Endothelial cell (in vitro differentiated cells): ENCODE measurements around the gene KRT2. TPM values are rescaled to one million over a fixed set of nuclear protein-coding genes. Genes with fewer than 3 reads are reported as not detected.
A peak's percentile ranks its signal among the peaks of the same experiment; 100 is the strongest.

Source experiments
- DNase-seq: peaks from one replicate; pipeline ENCODE4 v3.0.0; 2021; ENCODE audit warnings: low spot score
- H3K27ac Mint-ChIP-seq: one replicate; pipeline ENCODE4 v1.8.0; 2021; ENCODE audit warnings: mixed read lengths, inconsistent platforms; ENCODE audit not compliant: unreplicated experiment
- H3K27me3 Mint-ChIP-seq: one replicate; pipeline ENCODE4 v1.8.0; 2021; ENCODE audit warnings: mild to moderate bottlenecking, moderate library complexity, mixed read lengths, inconsistent platforms; ENCODE audit not compliant: unreplicated experiment
- H3K36me3 Mint-ChIP-seq: one replicate; pipeline ENCODE4 v1.8.0; 2021; ENCODE audit warnings: mild to moderate bottlenecking, low read depth, mixed read lengths, inconsistent platforms; ENCODE audit not compliant: unreplicated experiment
- H3K4me1 Mint-ChIP-seq: one replicate; pipeline ENCODE4 v1.8.0; 2021; ENCODE audit warnings: mild to moderate bottlenecking, mixed read lengths, inconsistent platforms; ENCODE audit not compliant: unreplicated experiment
- H3K4me3 Mint-ChIP-seq: one replicate; pipeline ENCODE4 v1.8.0; 2021; ENCODE audit warnings: mild to moderate bottlenecking, mixed read lengths, inconsistent platforms; ENCODE audit not compliant: unreplicated experiment
- H3K9me3 Mint-ChIP-seq: one replicate; pipeline ENCODE4 v1.8.0; 2021; ENCODE audit warnings: mixed read lengths, inconsistent platforms; ENCODE audit not compliant: unreplicated experiment
- total RNA-seq: library from RNA; stranded (reverse); fragmentation: NEBNext Ultra II Directional; extraction: Animal tissue kit (Norgen Biotek cat#: 25700); gene quantifications from one replicate; pipeline ENCODE4 v1.2.1, GENCODE V29; 2021; ENCODE audit not compliant: unreplicated experiment
- TF ChIP-seq, protein P1 (sequence below): fragments of 200-600 bp; sonication (generic); IDR thresholded peaks from one replicate; pipeline ENCODE4 v1.5.0; 2021; ENCODE audit warnings: antibody characterized with exemption; ENCODE audit not compliant: unreplicated experiment

Gene KRT2
- total RNA-seq, 1 donor from 2014 or later, result not detected

DNA sequence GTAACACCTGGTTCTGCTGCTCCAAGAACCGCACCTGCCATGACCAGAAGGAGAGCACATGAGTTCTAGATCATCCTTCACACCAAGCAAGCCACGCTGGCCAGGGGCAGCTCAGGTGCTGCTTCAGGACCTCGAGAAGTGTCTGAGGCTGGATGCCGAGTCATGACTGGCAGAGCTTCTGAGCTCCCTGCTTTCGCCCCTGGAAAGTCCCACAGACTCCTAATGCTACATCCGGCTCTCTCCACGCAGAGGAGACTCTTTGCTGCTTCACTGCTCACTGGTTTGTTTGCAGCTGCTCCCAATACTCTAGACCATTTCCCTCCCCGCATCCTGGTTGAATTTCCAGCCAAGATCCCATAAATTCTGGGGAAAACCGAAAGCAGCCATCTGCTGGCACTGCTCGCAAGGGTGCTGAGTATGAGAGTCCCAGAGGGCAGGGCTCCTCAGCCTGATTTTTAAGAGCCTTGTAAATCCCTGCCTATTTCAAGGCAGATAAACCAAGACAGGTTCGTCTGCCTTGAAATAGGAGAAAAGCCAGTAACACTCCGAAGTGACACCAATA is 1.4 kb downstream of the KRT2 start:
- TF ChIP-seq, protein P1, sequence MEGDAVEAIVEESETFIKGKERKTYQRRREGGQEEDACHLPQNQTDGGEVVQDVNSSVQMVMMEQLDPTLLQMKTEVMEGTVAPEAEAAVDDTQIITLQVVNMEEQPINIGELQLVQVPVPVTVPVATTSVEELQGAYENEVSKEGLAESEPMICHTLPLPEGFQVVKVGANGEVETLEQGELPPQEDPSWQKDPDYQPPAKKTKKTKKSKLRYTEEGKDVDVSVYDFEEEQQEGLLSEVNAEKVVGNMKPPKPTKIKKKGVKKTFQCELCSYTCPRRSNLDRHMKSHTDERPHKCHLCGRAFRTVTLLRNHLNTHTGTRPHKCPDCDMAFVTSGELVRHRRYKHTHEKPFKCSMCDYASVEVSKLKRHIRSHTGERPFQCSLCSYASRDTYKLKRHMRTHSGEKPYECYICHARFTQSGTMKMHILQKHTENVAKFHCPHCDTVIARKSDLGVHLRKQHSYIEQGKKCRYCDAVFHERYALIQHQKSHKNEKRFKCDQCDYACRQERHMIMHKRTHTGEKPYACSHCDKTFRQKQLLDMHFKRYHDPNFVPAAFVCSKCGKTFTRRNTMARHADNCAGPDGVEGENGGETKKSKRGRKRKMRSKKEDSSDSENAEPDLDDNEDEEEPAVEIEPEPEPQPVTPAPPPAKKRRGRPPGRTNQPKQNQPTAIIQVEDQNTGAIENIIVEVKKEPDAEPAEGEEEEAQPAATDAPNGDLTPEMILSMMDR, result no peak
- Mint-ChIP-seq H3K27me3 (peaks cover 2% of the 10 kb centered on the region), H3K4me3 (no peak overlapping the region), H3K9me3 (no peaks in the 10 kb centered on the region), H3K4me1 (peaks cover 17% of the 10 kb centered on the region), H3K27ac (peak overlapping the region; percentile 72), H3K36me3 (no peaks in the 10 kb centered on the region)
- no peak for DNase-seq

DNA sequence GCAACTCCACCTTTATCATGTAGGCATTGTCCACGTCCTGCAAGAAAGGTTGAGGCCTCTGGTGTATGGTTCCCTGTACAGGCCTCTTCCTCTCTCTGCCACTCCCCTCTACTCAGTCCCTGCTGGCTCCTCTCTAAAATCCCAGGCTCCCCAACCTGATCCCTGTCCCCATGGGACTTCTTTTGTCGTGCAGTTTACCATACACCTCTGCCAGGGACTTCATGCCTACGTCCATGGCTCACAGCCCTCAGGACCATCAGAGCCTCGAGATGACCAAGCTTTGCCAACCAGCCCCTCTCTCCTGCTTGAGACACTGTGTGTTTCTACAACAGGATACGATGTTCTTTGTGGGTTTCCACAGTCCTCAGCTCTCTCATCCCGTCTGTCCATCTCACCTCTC is 2.9 kb downstream of the KRT2 start:
- TF ChIP-seq, protein P1, result no peak
- H3K27me3 Mint-ChIP-seq, result no peaks in the 10 kb centered on the region
- H3K4me1 Mint-ChIP-seq, result peaks cover 14% of the 10 kb centered on the region
- H3K9me3 Mint-ChIP-seq, result no peaks in the 10 kb centered on the region
- no peak for DNase-seq
- H3K36me3 Mint-ChIP-seq, result no peaks in the 10 kb centered on the region
- H3K27ac Mint-ChIP-seq, result no peak overlapping the region
- no peak overlapping the region for H3K4me3 Mint-ChIP-seq

DNA sequence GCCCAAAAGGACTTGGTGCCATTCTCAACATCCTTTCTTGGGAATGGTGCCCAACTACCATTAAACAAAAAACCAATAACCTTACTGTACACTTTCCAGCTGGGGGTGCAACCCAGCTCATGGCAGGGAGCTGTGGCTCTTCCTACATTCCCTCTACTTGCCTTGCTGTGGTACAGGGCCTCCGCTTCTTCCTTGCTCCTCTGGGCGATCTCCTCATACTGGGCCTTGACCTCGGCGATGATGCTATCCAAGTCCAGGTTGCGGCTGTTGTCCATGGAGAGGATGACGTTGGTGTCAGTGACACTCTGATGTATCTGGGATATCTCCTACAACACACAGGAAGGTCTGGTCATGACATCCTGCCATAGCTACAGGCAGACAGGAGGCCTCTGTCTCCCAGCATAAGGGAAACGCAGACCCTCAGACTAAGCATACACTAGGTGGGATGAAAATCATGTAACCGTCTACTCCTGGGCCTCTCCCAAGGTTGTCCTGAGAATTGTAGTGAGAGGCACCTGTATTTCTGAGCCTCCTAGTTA is 3.9 kb downstream of the KRT2 start:
- peaks cover 14% of the 10 kb centered on the region for H3K4me1 Mint-ChIP-seq
- H3K4me3 Mint-ChIP-seq, result no peak overlapping the region
- H3K36me3 Mint-ChIP-seq, result no peaks in the 10 kb centered on the region
- TF ChIP-seq, protein P1, result no peak
- no peaks in the 10 kb centered on the region for H3K27me3 Mint-ChIP-seq
- H3K9me3 Mint-ChIP-seq, result no peaks in the 10 kb centered on the region
- no peak for DNase-seq
- no peak overlapping the region for H3K27ac Mint-ChIP-seq

DNA sequence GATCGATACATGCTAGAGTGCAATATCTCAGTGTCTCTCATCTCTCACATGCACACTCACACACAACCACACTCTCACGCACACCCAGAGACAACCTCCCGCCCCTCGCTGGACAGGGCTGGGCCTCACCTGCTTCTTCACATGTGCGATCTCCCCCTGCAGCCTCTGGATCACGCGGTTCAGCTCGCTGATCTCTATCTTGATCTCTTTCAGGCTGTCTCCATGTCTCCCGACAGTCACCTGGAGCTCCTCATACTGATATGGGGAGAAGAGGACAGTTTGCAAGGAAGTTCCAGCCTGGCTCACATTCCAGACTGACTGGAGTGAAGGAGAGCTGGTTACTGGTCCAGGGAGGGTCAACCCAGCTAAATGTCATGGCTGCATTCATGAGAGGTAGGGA is 4.4 kb downstream of the KRT2 start:
- Mint-ChIP-seq H3K4me3 (no peak overlapping the region), H3K27me3 (no peaks in the 10 kb centered on the region), H3K9me3 (no peaks in the 10 kb centered on the region), H3K36me3 (no peaks in the 10 kb centered on the region), H3K4me1 (peaks cover 14% of the 10 kb centered on the region), H3K27ac (no peak overlapping the region)
- no peak for DNase-seq
- TF ChIP-seq, protein P1, result no peak

DNA sequence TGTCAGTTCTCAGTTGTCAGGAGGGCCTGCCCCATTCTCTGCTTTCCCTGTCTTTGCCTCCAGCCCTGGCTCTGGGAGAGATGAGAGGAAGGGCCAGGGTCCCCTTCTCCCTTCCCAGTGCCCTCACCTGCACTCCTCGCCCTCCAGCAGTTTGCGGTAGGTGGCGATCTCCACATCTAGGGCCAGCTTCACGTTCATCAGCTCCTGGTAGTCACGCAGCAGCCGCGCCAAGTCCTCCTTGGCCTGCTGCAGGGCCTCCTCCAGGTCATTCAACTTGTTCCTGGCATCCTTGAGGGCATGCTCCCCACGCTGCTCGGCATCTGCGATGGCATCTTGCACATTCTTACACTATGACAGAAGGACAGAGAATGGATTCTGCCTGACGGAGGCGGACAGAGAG is 5.4 kb downstream of the KRT2 start:
- TF ChIP-seq, protein P1, result no peak
- DNase-seq, result no peak
- Mint-ChIP-seq H3K27me3 (no peaks in the 10 kb centered on the region), H3K27ac (no peak overlapping the region), H3K4me3 (no peak overlapping the region), H3K36me3 (no peaks in the 10 kb centered on the region), H3K9me3 (no peaks in the 10 kb centered on the region), H3K4me1 (peaks cover 14% of the 10 kb centered on the region)
